Liver (tissue), 9 donors: Measurements from ENCODE around the gene ABTB2. TPM values are rescaled to one million over a fixed set of nuclear protein-coding genes. Genes with fewer than 3 reads are reported as not detected.

Source experiments
- DNase-seq: peaks from one replicate; pipeline ENCODE4 v3.0.0-alpha.2; 2017; ENCODE audit warnings: low spot score
- H3K27ac ChIP-seq, 2 donors: one replicate each; pipeline ENCODE4 v1.7.0; 2013; ENCODE audit warnings: inconsistent platforms in 2 of 2, low read length in 2 of 2, control low read depth in 1 of 2, low read depth in 1 of 2, mild to moderate bottlenecking in 1 of 2
- H3K27me3 ChIP-seq, 4 donors: one replicate each; pipeline versions ENCODE4 v1.6.1 to v1.7.0; 2013; ENCODE audit warnings: low read length in 3 of 4, inconsistent platforms in 1 of 4, mild to moderate bottlenecking in 1 of 4, moderate library complexity in 1 of 4; ENCODE audit not compliant: control insufficient read depth in 4 of 4, insufficient read depth in 4 of 4
- H3K36me3 ChIP-seq, 4 donors: one replicate each; pipeline versions ENCODE4 v1.6.1 to v1.7.0; 2013; ENCODE audit warnings: low read length in 3 of 4, mild to moderate bottlenecking in 3 of 4, low read depth in 1 of 4, moderate library complexity in 1 of 4; ENCODE audit not compliant: control insufficient read depth in 4 of 4, insufficient read depth in 3 of 4
- H3K4me1 ChIP-seq, 4 donors: one replicate each; pipeline versions ENCODE4 v1.6.1 to v1.7.0; 2013; ENCODE audit warnings: low read length in 3 of 4, mild to moderate bottlenecking in 3 of 4, moderate library complexity in 1 of 4; ENCODE audit not compliant: control insufficient read depth in 4 of 4, insufficient read depth in 4 of 4
- H3K4me3 ChIP-seq, 3 donors: one replicate each; pipeline versions ENCODE4 v1.6.1 to v1.7.0; 2013; ENCODE audit warnings: low read length in 3 of 3, control low read depth in 1 of 3, low read depth in 1 of 3, mild to moderate bottlenecking in 1 of 3
- H3K9ac ChIP-seq, 2 donors: one replicate each; pipeline ENCODE4 v1.7.0; 2013; ENCODE audit warnings: low read length in 2 of 2, mild to moderate bottlenecking in 2 of 2, moderate library complexity in 2 of 2, control low read depth in 1 of 2, low read depth in 1 of 2
- H3K9me3 ChIP-seq, 4 donors: one replicate each; pipeline versions ENCODE4 v1.6.1 to v1.7.0; 2013; ENCODE audit warnings: low read length in 3 of 4; ENCODE audit not compliant: control insufficient read depth in 4 of 4
- EGR1 ChIP-seq, 2 donors: IDR thresholded peaks; 2 replicates each; pipeline ENCODE4 v1.6.1; 2016 to 2018; ENCODE audit warnings: antibody characterized with exemption in 2 of 2, low read depth in 2 of 2
- FOXA1 ChIP-seq: IDR thresholded peaks from 2 replicates; pipeline ENCODE4 v1.6.1; 2016; ENCODE audit warnings: antibody characterized with exemption
- FOXA2 ChIP-seq: IDR thresholded peaks from 2 replicates; pipeline ENCODE4 v1.6.1; 2016; ENCODE audit warnings: antibody characterized with exemption
- GABPA ChIP-seq, 2 donors: IDR thresholded peaks in 1 of 2; conservative IDR thresholded peaks in 1 of 2; 2 replicates each; pipeline ENCODE4 v1.6.1; 2016; ENCODE audit warnings: antibody characterized with exemption in 2 of 2, mild to moderate bottlenecking in 1 of 2, moderate library complexity in 1 of 2
- HNF4A ChIP-seq, 2 donors: conservative IDR thresholded peaks; 2 replicates each; pipeline ENCODE4 v1.6.1; 2016; ENCODE audit warnings: antibody characterized with exemption in 2 of 2, mild to moderate bottlenecking in 2 of 2
- HNF4G ChIP-seq: IDR thresholded peaks from 2 replicates; pipeline ENCODE4 v1.6.1; 2016; ENCODE audit warnings: antibody characterized with exemption
- JUND ChIP-seq, 2 donors: IDR thresholded peaks; 2 replicates each; pipeline ENCODE4 v1.6.1; 2016; ENCODE audit warnings: antibody characterized with exemption in 2 of 2
- NR2F2 ChIP-seq: IDR thresholded peaks from 2 replicates; pipeline ENCODE4 v1.6.1; 2016; ENCODE audit warnings: antibody characterized with exemption
- RAD21 ChIP-seq, 2 donors: IDR thresholded peaks; 2 replicates each; pipeline ENCODE4 v1.6.1; 2016; ENCODE audit warnings: antibody characterized with exemption in 2 of 2, mild to moderate bottlenecking in 2 of 2
- RXRA ChIP-seq, 2 donors: IDR thresholded peaks; 2 replicates each; pipeline ENCODE4 v1.6.1; 2017 to 2018; ENCODE audit warnings: antibody characterized with exemption in 2 of 2, mild to moderate bottlenecking in 1 of 2
- SP1 ChIP-seq: IDR thresholded peaks from 2 replicates; pipeline ENCODE4 v1.6.1; 2018; ENCODE audit warnings: antibody characterized with exemption, mild to moderate bottlenecking
- TAF1 ChIP-seq: conservative IDR thresholded peaks from 2 replicates; pipeline ENCODE4 v1.6.1; 2016; ENCODE audit warnings: antibody characterized with exemption, mild to moderate bottlenecking
- YY1 ChIP-seq: IDR thresholded peaks from 2 replicates; pipeline ENCODE4 v1.6.1; 2016; ENCODE audit warnings: antibody characterized with exemption, mild to moderate bottlenecking
- WGBS: extraction: QIAGEN DNeasy Blood & Tissue Kit; methylation state at CpG from one replicate; pipeline ENCODE4 v1.1.7; 2013; 5-methylcytosine and 5-hydroxymethylcytosine counted together
- polyA plus RNA-seq, 2 donors: library from polyadenylated mRNA; stranded (reverse) in 1 of 2; unstranded in 1 of 2; fragments of 200-250 nt in 1 of 2; fragments of >200 nt in 1 of 2; fragmentation: Nextera tagmentation in 1 of 2; extraction: Ambion mirVana in 1 of 2; gene quantifications; one replicate each; pipeline versions ENCODE4 v1.2.1 to v1.2.3, GENCODE V29; 2013 to 2015
- total RNA-seq, 2 donors: library from RNA; depleted of rRNA; stranded (reverse); fragments of >200 nt; gene quantifications; one replicate each; pipeline ENCODE4 v1.2.3, GENCODE V29; 2014
- TF ChIP-seq, protein P1 (sequence below): IDR thresholded peaks from 2 replicates; pipeline ENCODE4 v1.6.1; 2016; ENCODE audit warnings: antibody characterized with exemption
- TF ChIP-seq, protein P2 (sequence below): IDR thresholded peaks from 2 replicates; pipeline ENCODE4 v1.6.1; 2016; ENCODE audit warnings: antibody characterized with exemption
- TF ChIP-seq, protein P3 (sequence below): IDR thresholded peaks from 2 replicates; pipeline ENCODE4 v1.6.1; 2016; ENCODE audit warnings: antibody characterized with exemption, mild to moderate bottlenecking
- TF ChIP-seq, protein P4 (sequence below): fragments of 150-350 bp; IDR thresholded peaks from 2 replicates; pipeline ENCODE4 v1.5.1; 2017; ENCODE audit warnings: improper control_type of control experiment, low read depth, low read length; ENCODE audit not compliant: missing input control
- TF ChIP-seq, protein P5 (sequence below): IDR thresholded peaks from 2 replicates; pipeline ENCODE4 v1.6.1; 2016; ENCODE audit warnings: antibody characterized with exemption
- donor health status: healthy.
- donor health status: healthy.
- donor health status: healthy.
- donor health status: healthy.
- donor health status: healthy.

ABTB2 gene
- total and polyA plus RNA-seq, 4 donors: 2.4 to 8.9 (median 6.1) TPM

DNA sequence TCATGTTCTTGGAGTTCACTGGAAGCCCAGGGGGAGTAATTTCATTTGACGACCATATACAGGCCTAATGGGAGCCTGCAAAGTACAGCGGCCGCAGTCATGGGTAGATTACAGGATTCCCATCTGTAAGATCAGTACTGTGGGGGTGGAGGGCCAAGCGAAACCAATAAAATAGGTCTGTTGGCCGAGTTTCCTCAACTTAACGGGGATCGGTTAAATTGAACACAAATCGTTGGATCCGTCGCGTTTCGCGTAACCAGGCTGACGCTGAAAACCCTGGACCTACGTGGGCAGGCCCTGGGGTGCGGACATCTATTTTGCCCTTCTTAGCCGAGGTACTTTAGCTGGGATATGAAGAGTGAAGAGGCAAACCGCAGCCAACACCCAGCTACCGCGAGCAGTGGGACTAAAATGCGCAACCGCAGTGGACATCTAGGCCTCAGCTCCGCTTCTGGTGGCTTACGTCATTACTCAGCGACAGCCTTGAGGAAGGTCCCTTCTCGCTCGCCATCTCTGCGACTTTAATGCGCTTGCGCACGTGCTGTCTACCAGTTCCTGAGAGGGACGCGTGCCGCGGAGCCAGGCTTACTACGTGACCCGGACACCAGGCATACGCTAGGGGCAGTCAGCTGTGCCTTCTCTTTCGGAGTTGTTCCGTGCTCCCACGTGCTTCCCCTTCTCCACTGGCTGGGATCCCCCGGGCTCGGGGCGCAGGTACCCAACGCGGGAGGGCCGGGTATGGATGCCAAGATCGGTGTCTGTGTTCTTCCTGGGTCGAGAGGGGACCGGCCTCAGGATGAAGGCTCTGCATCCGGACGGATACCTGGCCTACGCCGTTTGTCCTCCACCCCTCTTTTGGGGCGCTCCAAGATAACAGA, 252.5 kb downstream of the ABTB2 start, which contains the start of gene NAT10:
TSS of gene NAT10 (plus strand) at position 551 of the 878 bp plus-strand sequence. CDS start 2,597 bp downstream, outside the sequence.
- peak within 1 kb of the TSS; percentile 77 to 95 for H3K9ac ChIP-seq
- H3K4me3 ChIP-seq: peak within 1 kb of the TSS; percentile 71 to 96 (median 78)
- WGBS: under 1% methylated on average over 55 of the region's 55 CpGs
- H3K27me3 ChIP-seq: no peaks in the 10 kb centered on the region
- H3K36me3 ChIP-seq: peaks cover 0 to 27% (median 21%) of the 10 kb centered on the region in 4 donors
- peaks cover 3 to 26% (median 15%) of the 10 kb centered on the region in 4 donors for H3K4me1 ChIP-seq
- peak within 1 kb of the TSS; percentile 83 to 88 for H3K27ac ChIP-seq
- peak; percentile 96 for DNase-seq
- TF ChIP-seq TAF1: peak; percentile 97
- TF ChIP-seq YY1: peak; percentile 96
- TF ChIP-seq, protein P1, sequence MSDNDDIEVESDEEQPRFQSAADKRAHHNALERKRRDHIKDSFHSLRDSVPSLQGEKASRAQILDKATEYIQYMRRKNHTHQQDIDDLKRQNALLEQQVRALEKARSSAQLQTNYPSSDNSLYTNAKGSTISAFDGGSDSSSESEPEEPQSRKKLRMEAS: peak; percentile 100
- no peak for TF ChIP-seq FOXA2
- peak; percentile 62 to 70 for TF ChIP-seq RXRA (IDR thresholded peaks at IDR 0.05)
- TF ChIP-seq, protein P2, sequence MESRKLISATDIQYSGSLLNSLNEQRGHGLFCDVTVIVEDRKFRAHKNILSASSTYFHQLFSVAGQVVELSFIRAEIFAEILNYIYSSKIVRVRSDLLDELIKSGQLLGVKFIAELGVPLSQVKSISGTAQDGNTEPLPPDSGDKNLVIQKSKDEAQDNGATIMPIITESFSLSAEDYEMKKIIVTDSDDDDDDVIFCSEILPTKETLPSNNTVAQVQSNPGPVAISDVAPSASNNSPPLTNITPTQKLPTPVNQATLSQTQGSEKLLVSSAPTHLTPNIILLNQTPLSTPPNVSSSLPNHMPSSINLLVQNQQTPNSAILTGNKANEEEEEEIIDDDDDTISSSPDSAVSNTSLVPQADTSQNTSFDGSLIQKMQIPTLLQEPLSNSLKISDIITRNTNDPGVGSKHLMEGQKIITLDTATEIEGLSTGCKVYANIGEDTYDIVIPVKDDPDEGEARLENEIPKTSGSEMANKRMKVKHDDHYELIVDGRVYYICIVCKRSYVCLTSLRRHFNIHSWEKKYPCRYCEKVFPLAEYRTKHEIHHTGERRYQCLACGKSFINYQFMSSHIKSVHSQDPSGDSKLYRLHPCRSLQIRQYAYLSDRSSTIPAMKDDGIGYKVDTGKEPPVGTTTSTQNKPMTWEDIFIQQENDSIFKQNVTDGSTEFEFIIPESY: peak; percentile 98
- TF ChIP-seq SP1: peak; percentile 78
- TF ChIP-seq, protein P3, sequence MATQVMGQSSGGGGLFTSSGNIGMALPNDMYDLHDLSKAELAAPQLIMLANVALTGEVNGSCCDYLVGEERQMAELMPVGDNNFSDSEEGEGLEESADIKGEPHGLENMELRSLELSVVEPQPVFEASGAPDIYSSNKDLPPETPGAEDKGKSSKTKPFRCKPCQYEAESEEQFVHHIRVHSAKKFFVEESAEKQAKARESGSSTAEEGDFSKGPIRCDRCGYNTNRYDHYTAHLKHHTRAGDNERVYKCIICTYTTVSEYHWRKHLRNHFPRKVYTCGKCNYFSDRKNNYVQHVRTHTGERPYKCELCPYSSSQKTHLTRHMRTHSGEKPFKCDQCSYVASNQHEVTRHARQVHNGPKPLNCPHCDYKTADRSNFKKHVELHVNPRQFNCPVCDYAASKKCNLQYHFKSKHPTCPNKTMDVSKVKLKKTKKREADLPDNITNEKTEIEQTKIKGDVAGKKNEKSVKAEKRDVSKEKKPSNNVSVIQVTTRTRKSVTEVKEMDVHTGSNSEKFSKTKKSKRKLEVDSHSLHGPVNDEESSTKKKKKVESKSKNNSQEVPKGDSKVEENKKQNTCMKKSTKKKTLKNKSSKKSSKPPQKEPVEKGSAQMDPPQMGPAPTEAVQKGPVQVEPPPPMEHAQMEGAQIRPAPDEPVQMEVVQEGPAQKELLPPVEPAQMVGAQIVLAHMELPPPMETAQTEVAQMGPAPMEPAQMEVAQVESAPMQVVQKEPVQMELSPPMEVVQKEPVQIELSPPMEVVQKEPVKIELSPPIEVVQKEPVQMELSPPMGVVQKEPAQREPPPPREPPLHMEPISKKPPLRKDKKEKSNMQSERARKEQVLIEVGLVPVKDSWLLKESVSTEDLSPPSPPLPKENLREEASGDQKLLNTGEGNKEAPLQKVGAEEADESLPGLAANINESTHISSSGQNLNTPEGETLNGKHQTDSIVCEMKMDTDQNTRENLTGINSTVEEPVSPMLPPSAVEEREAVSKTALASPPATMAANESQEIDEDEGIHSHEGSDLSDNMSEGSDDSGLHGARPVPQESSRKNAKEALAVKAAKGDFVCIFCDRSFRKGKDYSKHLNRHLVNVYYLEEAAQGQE: peak; percentile 89
- TF ChIP-seq FOXA1: no peak
- TF ChIP-seq NR2F2: peak; percentile 37
- TF ChIP-seq EGR1 (IDR thresholded peaks at IDR 0.05; ENCODE audit: low read depth in 2 of 2): peak; percentile 32 to 60
- TF ChIP-seq, protein P4, sequence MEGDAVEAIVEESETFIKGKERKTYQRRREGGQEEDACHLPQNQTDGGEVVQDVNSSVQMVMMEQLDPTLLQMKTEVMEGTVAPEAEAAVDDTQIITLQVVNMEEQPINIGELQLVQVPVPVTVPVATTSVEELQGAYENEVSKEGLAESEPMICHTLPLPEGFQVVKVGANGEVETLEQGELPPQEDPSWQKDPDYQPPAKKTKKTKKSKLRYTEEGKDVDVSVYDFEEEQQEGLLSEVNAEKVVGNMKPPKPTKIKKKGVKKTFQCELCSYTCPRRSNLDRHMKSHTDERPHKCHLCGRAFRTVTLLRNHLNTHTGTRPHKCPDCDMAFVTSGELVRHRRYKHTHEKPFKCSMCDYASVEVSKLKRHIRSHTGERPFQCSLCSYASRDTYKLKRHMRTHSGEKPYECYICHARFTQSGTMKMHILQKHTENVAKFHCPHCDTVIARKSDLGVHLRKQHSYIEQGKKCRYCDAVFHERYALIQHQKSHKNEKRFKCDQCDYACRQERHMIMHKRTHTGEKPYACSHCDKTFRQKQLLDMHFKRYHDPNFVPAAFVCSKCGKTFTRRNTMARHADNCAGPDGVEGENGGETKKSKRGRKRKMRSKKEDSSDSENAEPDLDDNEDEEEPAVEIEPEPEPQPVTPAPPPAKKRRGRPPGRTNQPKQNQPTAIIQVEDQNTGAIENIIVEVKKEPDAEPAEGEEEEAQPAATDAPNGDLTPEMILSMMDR: no peak
- no peak for TF ChIP-seq JUND (IDR thresholded peaks at IDR 0.05)
- TF ChIP-seq HNF4A (conservative IDR thresholded peaks at IDR 0.05): peak in 1 of 2 donors; percentile 34
- peak in 1 of 2 donors; percentile 72 for TF ChIP-seq GABPA (IDR thresholded peaks at IDR 0.05 in 1 of 2, conservative IDR thresholded peaks at IDR 0.05 in 1 of 2)
- TF ChIP-seq, protein P5, sequence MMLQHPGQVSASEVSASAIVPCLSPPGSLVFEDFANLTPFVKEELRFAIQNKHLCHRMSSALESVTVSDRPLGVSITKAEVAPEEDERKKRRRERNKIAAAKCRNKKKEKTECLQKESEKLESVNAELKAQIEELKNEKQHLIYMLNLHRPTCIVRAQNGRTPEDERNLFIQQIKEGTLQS: peak; percentile 18
- no peak for TF ChIP-seq HNF4G
- TF ChIP-seq RAD21 (IDR thresholded peaks at IDR 0.05): peak; percentile 58 to 60
- H3K9me3 ChIP-seq: no peaks in the 10 kb centered on the region
